Lower lobe of right lung (tissue), 2 donors: ENCODE results near the gene LZTS3. TPM values are rescaled to one million over a fixed set of nuclear protein-coding genes. Genes with fewer than 3 reads are reported as not detected.

Experiments
- ATAC-seq, 2 donors: fragments of 200-7000 bp; cut with Tn5 transposase; one replicate each; pipeline ENCODE4 v1.9.1; 2020 to 2022; ENCODE audit warnings: mild to moderate bottlenecking in 2 of 2, moderate library complexity in 2 of 2
- DNase-seq: peaks from one replicate; pipeline ENCODE4 v3.0.0-alpha.2; 2020
- H3K27ac ChIP-seq: fragments of 200-600 bp; one replicate; pipeline ENCODE4 v1.8.0; 2022
- H3K27me3 ChIP-seq: fragments of 200-600 bp; one replicate; pipeline ENCODE4 v1.8.0; 2022; ENCODE audit warnings: low read depth
- H3K36me3 ChIP-seq: fragments of 200-600 bp; one replicate; pipeline ENCODE4 v1.8.0; 2022; ENCODE audit warnings: mild to moderate bottlenecking
- H3K4me1 ChIP-seq: fragments of 200-600 bp; one replicate; pipeline ENCODE4 v1.8.0; 2022
- H3K4me3 ChIP-seq: fragments of 200-600 bp; one replicate; pipeline ENCODE4 v1.8.0; 2022; ENCODE audit warnings: mild to moderate bottlenecking
- H3K9me3 ChIP-seq: fragments of 200-600 bp; one replicate; pipeline ENCODE4 v1.8.0; 2022
- CTCF ChIP-seq: fragments of 200-600 bp; IDR thresholded peaks from one replicate; pipeline ENCODE4 v1.8.0; 2022; ENCODE audit warnings: antibody characterized with exemption, mild to moderate bottlenecking
- intact Hi-C: fragments of 100-400 bp; cut with DNase I; formaldehyde crosslinking; loops from one replicate; pipeline ENCODE4 v1.11.0; 2022
- total RNA-seq: library from RNA; stranded (reverse); fragmentation: NEBNext Ultra II Directional; extraction: Animal tissue kit (Norgen Biotek cat#: 25700); gene quantifications from one replicate; pipeline ENCODE4 v1.2.1, GENCODE V29; 2021
- donor health status: DM: no; HTN: yes; CAD: no; lungs with severe emphysema.

The LZTS3 gene
- total RNA-seq, 1 donor from 2014 or later, result 18.5 TPM

- peak; percentile 16 for DNase-seq
- H3K36me3 ChIP-seq, result peaks cover 96% of the 10 kb centered on the region
- H3K9me3 ChIP-seq, result no peaks in the 10 kb centered on the region
- no peak overlapping the region for H3K27ac ChIP-seq
- no peaks in the 10 kb centered on the region for H3K27me3 ChIP-seq
- no peaks in the 10 kb centered on the region for H3K4me1 ChIP-seq
- TF ChIP-seq CTCF, result no peak
- intact Hi-C loops, result no loop called here
- ATAC-seq, result no peak
- no peak overlapping the region for H3K4me3 ChIP-seq
Measured at GRCh38 chr20:3194617-3195280, 21.4 kb upstream of the LZTS3 start.

GRCh38 chr20:3193806-3194616 lies 20.7 kb upstream of the LZTS3 start:
- peak; percentile 20 for DNase-seq
- H3K36me3 ChIP-seq, result peaks cover 95% of the 10 kb centered on the region
- no peaks in the 10 kb centered on the region for H3K4me1 ChIP-seq
- no peak overlapping the region for H3K4me3 ChIP-seq
- H3K9me3 ChIP-seq, result no peaks in the 10 kb centered on the region
- no peaks in the 10 kb centered on the region for H3K27me3 ChIP-seq
- TF ChIP-seq CTCF, result no peak
- peak in 1 of 2 donors; percentile 5 for ATAC-seq
- H3K27ac ChIP-seq, result no peak overlapping the region
- intact Hi-C loops, result no loop called here

GRCh38 chr20:3192226-3193015 lies 19.1 kb upstream of the LZTS3 start:
- no peak for ATAC-seq
- peak; percentile 35 for DNase-seq
- H3K27ac ChIP-seq, result no peak overlapping the region
- H3K27me3 ChIP-seq, result no peaks in the 10 kb centered on the region
- no peaks in the 10 kb centered on the region for H3K4me1 ChIP-seq
- intact Hi-C loops, result no loop called here
- TF ChIP-seq CTCF, result no peak
- H3K9me3 ChIP-seq, result no peaks in the 10 kb centered on the region
- H3K4me3 ChIP-seq, result no peak overlapping the region
- peaks cover 91% of the 10 kb centered on the region for H3K36me3 ChIP-seq

- DNase-seq, result peak; percentile 43
- H3K4me1 ChIP-seq, result no peaks in the 10 kb centered on the region
- no peak for ATAC-seq
- no peak overlapping the region for H3K27ac ChIP-seq
- intact Hi-C loops, result no loop called here
- H3K4me3 ChIP-seq, result no peak overlapping the region
- H3K27me3 ChIP-seq, result no peaks in the 10 kb centered on the region
- no peaks in the 10 kb centered on the region for H3K9me3 ChIP-seq
- peaks cover 77% of the 10 kb centered on the region for H3K36me3 ChIP-seq
- TF ChIP-seq CTCF, result no peak
Measured at GRCh38 chr20:3190681-3191111, 17.3 kb upstream of the LZTS3 start.

GRCh38 chr20:3189561-3190131 lies 16.3 kb upstream of the LZTS3 start:
- Histone ChIP-seq H3K9me3 (no peaks in the 10 kb centered on the region), H3K27me3 (no peaks in the 10 kb centered on the region), H3K4me3 (no peak overlapping the region), H3K36me3 (peaks cover 66% of the 10 kb centered on the region), H3K27ac (no peak overlapping the region), H3K4me1 (no peaks in the 10 kb centered on the region)
- no peak for DNase-seq
- intact Hi-C loops, result no loop called here
- no peak for TF ChIP-seq CTCF
- no peak for ATAC-seq
